Mucosa of stomach (tissue), 1 donor: ENCODE measurements around the gene ESRRG.

Experiments
- H3K27me3 ChIP-seq: one replicate; pipeline ENCODE4 v1.7.0; 2013; ENCODE audit warnings: mild to moderate bottlenecking, low read length; ENCODE audit not compliant: control insufficient read depth, insufficient read depth
- H3K36me3 ChIP-seq: one replicate; pipeline ENCODE4 v1.7.0; 2013; ENCODE audit warnings: low read length; ENCODE audit not compliant: control insufficient read depth, insufficient read depth
- H3K4me1 ChIP-seq: one replicate; pipeline ENCODE4 v1.7.0; 2013; ENCODE audit warnings: mild to moderate bottlenecking, low read length; ENCODE audit not compliant: control insufficient read depth, insufficient read depth
- H3K4me3 ChIP-seq: one replicate; pipeline ENCODE4 v1.7.0; 2013; ENCODE audit warnings: low read length
- H3K9ac ChIP-seq: one replicate; pipeline ENCODE4 v1.7.0; 2013; ENCODE audit warnings: mild to moderate bottlenecking, low read length, moderate library complexity
- H3K9me3 ChIP-seq: one replicate; pipeline ENCODE4 v1.7.0; 2013; ENCODE audit warnings: mild to moderate bottlenecking, low read length, moderate library complexity; ENCODE audit not compliant: control insufficient read depth
- donor health status: Pancreatic carcinoma.

Gene ESRRG

GRCh38 chr1:216466162-216466801 lies 256.9 kb downstream of the ESRRG start:
- Histone ChIP-seq H3K4me3 (no peak overlapping the region), H3K9me3 (no peaks in the 10 kb centered on the region), H3K36me3 (no peaks in the 10 kb centered on the region), H3K27me3 (no peaks in the 10 kb centered on the region), H3K9ac (no peak overlapping the region), H3K4me1 (no peaks in the 10 kb centered on the region)

DNA sequence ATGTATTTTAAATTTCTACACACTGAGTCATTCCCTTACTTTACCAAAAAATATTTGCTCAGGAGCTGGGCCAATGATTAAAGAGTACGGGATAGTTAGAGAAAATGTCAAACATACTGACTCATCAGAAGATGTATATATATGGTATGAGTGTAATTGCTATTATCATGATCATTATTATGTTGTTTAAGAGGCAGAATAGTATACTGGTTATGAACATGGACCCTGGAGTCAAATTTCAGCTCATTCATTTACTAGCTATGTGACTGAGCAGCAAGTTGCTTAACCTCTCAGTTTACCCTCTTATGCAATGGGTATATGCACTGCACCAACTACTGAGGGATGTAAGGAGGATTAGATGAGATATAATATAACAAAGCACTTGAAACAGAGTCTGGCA lies 258.7 kb downstream of the ESRRG start:
- Histone ChIP-seq H3K4me1 (no peaks in the 10 kb centered on the region), H3K9me3 (no peaks in the 10 kb centered on the region), H3K36me3 (no peaks in the 10 kb centered on the region), H3K27me3 (no peaks in the 10 kb centered on the region), H3K4me3 (no peak overlapping the region), H3K9ac (no peak overlapping the region)

GRCh38 chr1:216462066-216462775 lies 261.0 kb downstream of the ESRRG start:
- no peaks in the 10 kb centered on the region for H3K4me1 ChIP-seq
- no peaks in the 10 kb centered on the region for H3K9me3 ChIP-seq
- H3K9ac ChIP-seq = no peak overlapping the region
- H3K27me3 ChIP-seq = no peaks in the 10 kb centered on the region
- no peak overlapping the region for H3K4me3 ChIP-seq
- no peaks in the 10 kb centered on the region for H3K36me3 ChIP-seq

GRCh38 chr1:216461466-216461865 lies 261.8 kb downstream of the ESRRG start:
- H3K9me3 ChIP-seq = no peaks in the 10 kb centered on the region
- no peak overlapping the region for H3K9ac ChIP-seq

GRCh38 chr1:216459651-216460207 lies 263.5 kb downstream of the ESRRG start:
- Histone ChIP-seq H3K9me3 (no peaks in the 10 kb centered on the region), H3K36me3 (no peaks in the 10 kb centered on the region), H3K9ac (no peak overlapping the region), H3K4me3 (no peak overlapping the region), H3K27me3 (no peaks in the 10 kb centered on the region), H3K4me1 (no peaks in the 10 kb centered on the region)

More at GRCh38 chr1:216461466-216461865, 261.8 kb downstream of the ESRRG start:
- H3K4me1 ChIP-seq = no peaks in the 10 kb centered on the region
- no peaks in the 10 kb centered on the region for H3K27me3 ChIP-seq
- no peaks in the 10 kb centered on the region for H3K36me3 ChIP-seq
- H3K4me3 ChIP-seq = no peak overlapping the region

DNA sequence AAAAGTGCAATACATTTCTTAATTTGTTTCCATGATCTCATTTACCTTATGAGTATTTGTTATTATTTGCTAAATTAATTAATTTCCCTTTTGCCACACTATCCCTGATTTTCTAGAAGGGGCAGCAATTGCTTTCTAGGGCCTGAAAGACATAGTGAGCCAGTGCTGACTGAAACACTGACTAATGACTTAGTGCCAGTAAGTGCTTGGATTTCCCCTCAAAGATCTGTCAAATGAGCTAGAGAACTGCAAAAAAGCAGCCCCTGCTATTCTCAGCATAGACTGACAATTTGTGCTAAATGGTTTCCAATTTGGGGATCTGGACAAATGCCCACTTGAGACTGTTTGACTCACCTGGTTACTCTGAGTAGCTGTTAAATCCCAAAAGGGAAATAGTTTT lies 264.4 kb downstream of the ESRRG start:
- H3K9ac ChIP-seq = no peak overlapping the region
- no peaks in the 10 kb centered on the region for H3K9me3 ChIP-seq
- H3K36me3 ChIP-seq = no peaks in the 10 kb centered on the region
- H3K4me3 ChIP-seq = no peak overlapping the region
- no peaks in the 10 kb centered on the region for H3K4me1 ChIP-seq
- H3K27me3 ChIP-seq = no peaks in the 10 kb centered on the region

DNA sequence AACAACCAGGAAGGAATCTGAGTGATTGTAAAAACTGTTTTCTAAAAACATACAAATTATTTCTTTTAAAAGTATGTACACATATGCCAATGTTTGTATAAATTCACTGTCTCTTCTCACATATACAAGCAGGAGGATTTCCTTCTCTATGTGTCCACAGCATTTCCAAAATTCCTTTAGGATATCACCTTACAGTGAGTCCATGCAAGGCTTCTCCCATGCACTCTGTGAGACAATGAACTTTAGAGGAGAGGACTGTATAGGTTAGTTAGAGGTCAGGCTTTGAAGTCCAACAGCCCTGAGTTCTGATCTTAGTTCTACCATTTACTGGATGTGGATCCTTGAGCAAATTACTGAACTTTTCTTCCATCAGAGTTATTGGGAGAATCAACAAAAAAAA lies 265.9 kb downstream of the ESRRG start:
- H3K36me3 ChIP-seq = no peaks in the 10 kb centered on the region
- H3K4me1 ChIP-seq = no peaks in the 10 kb centered on the region
- H3K27me3 ChIP-seq = no peaks in the 10 kb centered on the region
- H3K9me3 ChIP-seq = no peaks in the 10 kb centered on the region
- H3K4me3 ChIP-seq = no peak overlapping the region
- no peak overlapping the region for H3K9ac ChIP-seq

- Histone ChIP-seq H3K9ac (no peak overlapping the region), H3K36me3 (no peaks in the 10 kb centered on the region), H3K4me1 (no peaks in the 10 kb centered on the region), H3K4me3 (no peak overlapping the region), H3K9me3 (no peaks in the 10 kb centered on the region), H3K27me3 (no peaks in the 10 kb centered on the region)
These were observed 266.5 kb downstream of the ESRRG start for GRCh38 chr1:216456682-216457081.

- Histone ChIP-seq H3K4me1 (no peaks in the 10 kb centered on the region), H3K4me3 (no peak overlapping the region), H3K9me3 (no peaks in the 10 kb centered on the region), H3K9ac (no peak overlapping the region), H3K36me3 (no peaks in the 10 kb centered on the region), H3K27me3 (no peaks in the 10 kb centered on the region)
These were observed 269.5 kb downstream of the ESRRG start for GRCh38 chr1:216453777-216454176.
